ENCODE data around the gene CCDC188.

DNA sequence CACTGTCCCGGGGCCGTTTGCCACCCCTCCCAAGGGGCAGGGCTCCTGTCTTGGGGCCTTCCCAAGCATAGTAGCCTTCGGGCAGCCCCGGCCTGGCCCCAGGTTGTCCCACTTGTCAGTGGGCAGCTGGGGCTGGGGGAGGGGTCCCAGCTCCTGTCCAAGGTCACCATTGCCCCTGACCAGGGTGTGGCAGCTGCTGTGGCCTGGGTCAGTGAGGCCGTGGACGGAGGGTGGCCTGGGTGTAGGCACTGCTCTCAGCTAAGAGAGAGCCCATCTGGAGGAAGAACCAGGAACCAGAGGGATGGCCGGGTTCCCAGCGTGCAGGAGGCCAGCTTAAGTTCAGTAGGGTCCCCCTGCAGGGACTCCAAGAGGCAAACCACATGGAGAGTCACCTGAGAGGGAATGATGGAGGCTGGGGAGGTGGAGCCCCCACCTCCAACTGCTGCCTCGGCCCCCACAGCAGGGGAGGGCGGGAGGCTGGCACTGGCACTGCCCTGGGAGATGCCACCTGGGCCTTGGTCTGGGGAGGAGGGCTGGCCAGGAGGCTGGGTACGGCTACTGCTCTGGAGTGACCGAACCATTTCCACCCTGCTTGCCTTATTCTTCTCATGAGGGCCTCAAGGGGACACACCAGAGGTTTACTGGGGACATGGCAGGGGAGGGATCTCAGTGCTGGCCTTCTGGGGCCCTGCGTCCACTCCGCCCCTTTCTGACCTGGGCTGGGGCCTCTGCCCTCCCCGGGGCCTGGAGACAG, 6.8 kb upstream of the CCDC188 start:
- TF ChIP-seq CTCF (conservative IDR thresholded peaks at IDR 0.05 in 1 of 2, IDR thresholded peaks at IDR 0.05 in 1 of 2; ENCODE audit: low read depth in 1 of 2, low read length in 2 of 2) (no peak), EZH2 (IDR thresholded peaks at IDR 0.05; ENCODE audit: low read length, missing control alignments) (no peak)

Measured in fibroblast of lung (primary cell).